Activated effector memory CD4-positive, alpha-beta T cell treated with Interleukin-2 at 50 U/mL for 16 hours (primary cell): Measurements from ENCODE around the gene ELMOD2.
A peak's percentile ranks its signal among the peaks of the same experiment; 100 is the strongest.
"Not testable (repeated sequence)": the region's sequence is repeated elsewhere in the genome, so short reads cannot be mapped to it uniquely, and the experiment has no call there.

Source experiments
- DNase-seq: peaks from one replicate; pipeline ENCODE4 v3.0.0-alpha.2; 2020

ELMOD2 gene, protein sequence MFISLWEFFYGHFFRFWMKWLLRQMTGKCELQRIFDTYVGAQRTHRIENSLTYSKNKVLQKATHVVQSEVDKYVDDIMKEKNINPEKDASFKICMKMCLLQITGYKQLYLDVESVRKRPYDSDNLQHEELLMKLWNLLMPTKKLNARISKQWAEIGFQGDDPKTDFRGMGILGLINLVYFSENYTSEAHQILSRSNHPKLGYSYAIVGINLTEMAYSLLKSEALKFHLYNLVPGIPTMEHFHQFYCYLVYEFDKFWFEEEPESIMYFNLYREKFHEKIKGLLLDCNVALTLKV

DNA sequence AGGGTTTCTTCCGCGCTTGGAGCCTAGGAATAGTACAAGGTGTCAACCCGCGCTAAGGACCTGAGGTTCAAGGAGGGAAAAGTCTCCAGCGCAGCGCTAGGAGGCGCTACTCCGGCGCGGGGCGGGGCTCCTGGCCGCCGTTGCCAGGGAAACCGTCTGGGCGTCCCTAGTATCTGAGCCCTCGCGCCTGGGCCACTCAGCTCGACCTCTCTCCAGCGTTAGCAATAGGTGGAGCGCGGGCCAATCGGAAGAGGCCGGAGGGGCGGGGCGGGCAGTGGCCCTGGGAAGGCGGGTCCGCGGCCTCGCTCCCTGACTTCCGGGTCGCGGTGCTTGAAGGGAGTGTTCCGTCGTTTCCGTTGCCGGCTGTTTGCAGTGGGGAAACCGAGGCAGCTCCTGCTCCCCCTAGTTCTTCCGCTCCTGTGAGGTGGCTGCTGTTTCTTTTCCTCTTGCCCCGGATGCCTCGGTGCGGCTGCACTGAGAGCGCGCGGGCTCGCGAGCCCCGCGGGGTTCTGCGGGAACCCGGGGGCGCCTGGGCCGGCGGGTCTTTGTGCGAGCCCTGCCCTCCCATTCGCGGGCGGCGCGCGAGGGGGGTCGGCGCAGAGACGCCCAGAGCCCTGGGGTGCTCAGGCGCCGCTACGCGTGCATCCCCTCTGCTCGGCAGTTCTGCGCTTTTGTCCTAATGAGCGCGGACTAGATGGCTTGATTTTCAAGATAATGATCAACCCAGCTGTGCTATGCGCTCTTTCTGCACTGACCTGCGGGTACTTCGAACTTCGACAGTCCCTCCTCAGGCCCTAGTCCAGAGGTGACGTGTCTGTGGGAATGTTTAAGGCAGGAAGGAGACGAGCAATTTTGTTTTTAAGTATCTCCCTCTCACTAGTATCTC is at the start of gene ELMOD2:
Gene ELMOD2 (plus strand): TSS at position 312 of the 886 bp plus-strand sequence. CDS start 1,261 bp downstream, outside the sequence.
- DNase-seq, result peak; percentile 96

DNA sequence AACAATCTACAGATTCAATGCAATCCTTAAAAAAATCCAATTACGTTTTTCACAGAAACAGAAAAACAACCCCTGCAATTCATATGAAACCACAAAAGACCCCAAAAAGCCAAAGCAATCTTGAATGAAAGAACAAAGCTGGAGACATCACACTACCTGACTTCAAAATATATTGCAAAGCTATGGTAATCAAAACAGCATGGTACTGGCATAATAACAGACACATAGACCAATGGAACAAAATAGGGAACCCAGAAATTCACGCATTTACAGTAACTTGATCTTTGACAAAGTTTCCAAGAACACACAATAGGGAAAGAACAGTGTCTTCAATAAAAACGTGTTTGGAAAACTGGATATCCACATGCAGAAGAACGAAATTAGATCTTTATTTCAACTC is 40.5 kb upstream of the ELMOD2 start:
- no peak for DNase-seq

DNA sequence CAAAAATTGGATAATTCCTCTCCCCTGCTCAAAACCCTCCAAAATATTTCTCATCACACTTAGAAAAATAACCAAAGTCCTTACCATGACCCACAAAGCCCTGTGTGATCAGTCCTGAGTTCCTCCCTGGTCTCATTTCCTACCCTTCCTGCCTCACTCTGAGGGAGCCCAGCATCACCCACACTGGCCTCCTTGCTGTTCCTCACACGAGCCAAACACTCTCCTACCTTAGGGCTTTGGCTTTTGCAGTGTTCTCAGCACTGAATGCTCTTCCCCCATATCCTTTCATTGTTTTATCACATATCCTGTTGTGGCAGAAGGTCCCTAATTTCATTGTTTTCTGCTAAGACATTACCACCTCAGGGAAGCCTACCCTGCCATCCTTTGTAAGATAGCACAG is 38.0 kb upstream of the ELMOD2 start:
- DNase-seq, result no peak

- no peak for DNase-seq
Measured at GRCh38 chr4:140497405-140497746, 26.6 kb upstream of the ELMOD2 start.

- no peak for DNase-seq
Measured at GRCh38 chr4:140497747-140498636, 26.0 kb upstream of the ELMOD2 start, which contains the start of gene MGAT4D. Gene MGAT4D, minus strand, starts transcription at chr4:140498293. Its CDS starts 71 bp downstream, at chr4:140498222.

- DNase-seq, result no peak
Measured at GRCh38 chr4:140499391-140499790, 24.6 kb upstream of the ELMOD2 start.

DNA sequence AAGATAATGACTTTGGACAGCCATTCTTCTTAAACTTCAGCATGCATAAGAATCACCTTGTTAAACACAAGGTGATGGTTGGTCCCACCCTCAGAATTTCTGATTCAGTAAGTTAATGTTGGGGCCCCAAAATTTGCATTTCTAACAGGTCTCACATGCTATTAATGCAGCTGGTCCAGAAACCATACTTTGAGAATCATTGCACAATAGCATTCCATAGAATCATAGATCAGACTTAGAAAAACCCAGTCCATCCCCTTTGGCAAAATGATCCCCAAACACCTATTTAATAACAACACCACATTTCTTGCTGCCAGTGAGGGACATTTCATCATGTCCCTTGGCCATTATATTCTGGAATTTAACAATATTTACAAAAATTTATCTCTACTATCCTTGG is 19.7 kb upstream of the ELMOD2 start:
- no peak for DNase-seq

DNA sequence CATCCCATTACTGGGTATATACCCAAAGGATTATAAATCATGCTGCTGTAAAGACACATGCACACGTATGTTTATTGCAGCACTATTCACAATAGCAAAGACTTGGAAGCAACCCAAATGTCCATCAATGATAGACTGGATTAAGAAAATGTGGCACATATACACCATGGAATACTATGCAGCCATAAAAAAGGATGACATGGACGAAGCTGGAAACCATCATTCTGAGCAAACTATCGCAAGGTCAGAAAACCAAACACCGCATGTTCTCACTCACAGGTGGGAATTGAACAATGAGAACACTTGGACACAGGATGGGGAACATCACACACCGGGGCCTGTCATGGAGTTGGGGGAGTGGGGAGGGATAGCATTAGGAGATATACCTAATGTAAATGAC is 10.2 kb upstream of the ELMOD2 start:
- DNase-seq, result not testable (repeated sequence)

DNA sequence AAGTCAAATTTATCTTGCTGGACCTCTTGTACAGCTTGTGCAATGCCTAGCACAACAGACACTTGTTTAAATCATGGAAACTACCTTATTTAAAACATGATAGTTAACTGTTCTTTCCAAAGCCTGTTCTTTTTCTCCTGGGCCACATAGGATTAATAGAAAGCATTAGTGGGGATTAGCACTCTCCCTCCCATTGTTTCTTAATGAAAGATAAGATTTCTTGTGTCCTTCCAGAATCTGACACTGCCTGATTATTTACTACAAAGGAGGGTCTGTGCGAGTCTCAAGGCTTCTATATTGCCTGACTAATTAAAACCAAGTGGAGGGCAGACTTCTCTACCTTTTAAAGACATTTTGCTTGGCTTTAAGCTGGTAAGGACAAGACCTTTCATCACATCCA is 8.5 kb upstream of the ELMOD2 start:
- no peak for DNase-seq

- DNase-seq, result no peak
Measured at GRCh38 chr4:140523370-140523856, 555 bp upstream of the ELMOD2 start.

- DNase-seq, result no peak
Measured at GRCh38 chr4:140529434-140529833, 5.5 kb downstream of the ELMOD2 start.

DNA sequence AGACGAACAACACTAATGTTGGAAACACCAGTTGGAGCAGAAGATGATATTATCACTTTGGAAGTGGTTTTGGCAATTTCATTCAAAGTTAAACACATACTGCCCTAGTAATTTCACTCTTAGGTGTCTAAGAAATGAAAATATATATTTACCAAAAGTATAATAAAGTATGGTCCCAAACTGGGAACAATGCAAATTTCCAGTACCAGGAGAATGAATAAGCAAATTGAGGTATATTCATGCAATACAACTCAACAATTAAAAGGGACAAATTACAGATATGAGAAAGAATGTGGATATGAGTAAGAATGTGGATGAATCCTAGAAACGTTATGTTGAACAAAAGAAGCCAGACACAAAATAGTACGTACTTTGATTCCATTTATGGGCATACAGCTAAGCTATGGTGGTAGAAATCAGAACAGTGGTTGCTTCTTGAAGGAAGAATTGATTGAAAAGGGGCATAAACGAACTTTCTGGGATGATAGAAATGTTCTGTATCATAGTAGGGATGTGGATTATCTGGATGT is 10.0 kb downstream of the ELMOD2 start:
- no peak for DNase-seq

GRCh38 chr4:140556372-140557085 is 32.6 kb downstream of the ELMOD2 start:
- no peak for DNase-seq

GRCh38 chr4:140557831-140558435 is 34.0 kb downstream of the ELMOD2 start:
- no peak for DNase-seq

GRCh38 chr4:140559696-140560095 is 35.7 kb downstream of the ELMOD2 start:
- DNase-seq, result no peak

DNA sequence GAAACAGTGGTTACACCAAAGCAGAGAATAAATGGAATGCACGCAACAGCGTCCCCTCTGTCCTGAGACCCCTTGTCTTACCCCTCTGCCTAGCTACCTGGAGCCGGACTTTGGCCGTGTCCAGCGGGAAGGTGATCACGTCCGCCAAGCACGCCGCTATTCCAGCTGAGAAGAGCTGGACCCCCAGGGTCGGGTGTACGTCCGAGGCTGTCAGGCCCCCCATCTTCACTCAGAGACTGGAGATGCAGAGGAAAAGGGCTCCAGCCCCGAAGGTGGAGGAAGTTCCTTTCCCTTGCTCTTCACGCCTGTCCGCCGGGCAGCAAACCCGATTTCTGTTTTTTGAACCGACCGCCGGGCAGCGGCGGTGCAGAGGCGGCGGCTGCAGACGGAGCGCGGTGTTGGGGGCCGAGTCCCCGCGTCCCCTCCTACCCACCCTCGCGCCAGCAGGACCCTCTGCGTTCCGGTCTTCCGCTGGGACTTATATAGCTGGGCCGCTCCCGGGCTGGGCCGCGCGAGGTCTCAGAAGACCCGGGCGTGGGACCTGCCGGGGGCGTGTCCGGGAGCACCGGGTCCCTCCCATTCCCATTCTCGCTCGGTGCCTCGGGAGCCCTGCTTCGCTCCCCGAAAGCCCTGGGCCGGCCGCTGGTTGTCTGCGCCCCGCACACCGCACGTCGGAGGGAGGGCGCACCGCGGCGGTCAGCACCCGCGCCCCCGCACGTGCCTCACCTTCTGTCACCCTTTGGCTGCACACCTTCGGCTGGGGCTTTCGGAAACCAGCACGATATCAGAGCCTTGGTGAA is 44.7 kb downstream of the ELMOD2 start, which contains the start of gene UCP1:
Gene UCP1 (minus strand): TSS at position 455 of the 800 bp plus-strand sequence. CDS start 232 bp downstream, at position 223.
- DNase-seq, result no peak

GRCh38 chr4:140569307-140569638 is 45.3 kb downstream of the ELMOD2 start:
- DNase-seq, result no peak

GRCh38 chr4:140571620-140572019 is 47.7 kb downstream of the ELMOD2 start:
- no peak for DNase-seq

DNA sequence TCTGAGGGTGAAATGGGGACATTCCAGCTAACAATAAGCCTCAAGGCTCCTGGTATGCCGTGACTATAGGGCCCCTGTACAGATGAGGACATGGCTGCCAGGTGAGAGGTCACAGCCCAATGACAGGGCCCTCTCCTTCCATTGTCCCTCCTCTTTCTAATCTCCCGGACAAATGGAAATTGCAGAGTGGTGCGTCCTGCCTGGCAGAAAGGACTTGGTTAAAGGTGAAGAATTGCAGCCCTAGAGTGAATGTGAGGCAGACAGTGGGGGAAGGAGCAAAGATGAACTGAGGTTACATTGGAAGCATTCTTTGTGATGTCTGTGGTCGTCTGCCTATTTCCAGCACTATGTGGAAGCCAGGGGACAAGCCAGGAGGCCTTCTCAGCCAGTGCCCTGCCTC is 51.5 kb downstream of the ELMOD2 start:
- no peak for DNase-seq

DNA sequence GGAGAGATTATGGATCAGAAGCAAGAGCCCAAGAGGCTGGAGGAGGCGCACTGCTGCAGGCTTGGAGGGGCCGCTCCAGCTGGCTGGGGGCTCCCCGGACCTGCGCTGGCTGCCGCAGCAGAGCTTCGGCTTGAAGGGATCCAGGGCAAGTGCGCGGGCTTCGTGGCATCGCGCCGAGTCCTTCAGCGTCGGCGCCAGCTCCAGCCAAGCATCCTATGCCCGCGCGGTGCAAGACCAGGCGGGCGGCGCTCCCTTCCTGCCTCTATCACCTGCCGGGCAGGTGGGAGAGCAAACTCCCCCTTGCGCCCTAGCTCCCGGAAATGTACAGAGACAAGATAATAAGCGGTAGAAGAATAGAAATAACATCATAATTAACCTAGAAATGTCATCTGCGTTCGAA is 55.3 kb downstream of the ELMOD2 start:
- no peak for DNase-seq

- no peak for DNase-seq
Measured at GRCh38 chr4:140581078-140581477, 57.1 kb downstream of the ELMOD2 start.
